Fibroblast of lung (primary cell): ENCODE data around the gene SHISA8.

Source experiments
- EZH2 ChIP-seq: IDR thresholded peaks from 2 replicates; pipeline ENCODE4 v1.5.1; 2012; ENCODE audit warnings: low read length, control low read depth, mild to moderate bottlenecking; ENCODE audit errors: missing control alignments
- TF ChIP-seq, protein P1 (sequence below), 2 donors: IDR thresholded peaks in 1 of 2; conservative IDR thresholded peaks in 1 of 2; 1 replicate in 1 of 2; 2 replicates in 1 of 2; pipeline ENCODE4 v1.5.1; 2011 to 2012; ENCODE audit warnings: low read length in 2 of 2, control low read depth in 1 of 2, inconsistent platforms in 1 of 2, low read depth in 1 of 2, mild to moderate bottlenecking in 1 of 2

DNA sequence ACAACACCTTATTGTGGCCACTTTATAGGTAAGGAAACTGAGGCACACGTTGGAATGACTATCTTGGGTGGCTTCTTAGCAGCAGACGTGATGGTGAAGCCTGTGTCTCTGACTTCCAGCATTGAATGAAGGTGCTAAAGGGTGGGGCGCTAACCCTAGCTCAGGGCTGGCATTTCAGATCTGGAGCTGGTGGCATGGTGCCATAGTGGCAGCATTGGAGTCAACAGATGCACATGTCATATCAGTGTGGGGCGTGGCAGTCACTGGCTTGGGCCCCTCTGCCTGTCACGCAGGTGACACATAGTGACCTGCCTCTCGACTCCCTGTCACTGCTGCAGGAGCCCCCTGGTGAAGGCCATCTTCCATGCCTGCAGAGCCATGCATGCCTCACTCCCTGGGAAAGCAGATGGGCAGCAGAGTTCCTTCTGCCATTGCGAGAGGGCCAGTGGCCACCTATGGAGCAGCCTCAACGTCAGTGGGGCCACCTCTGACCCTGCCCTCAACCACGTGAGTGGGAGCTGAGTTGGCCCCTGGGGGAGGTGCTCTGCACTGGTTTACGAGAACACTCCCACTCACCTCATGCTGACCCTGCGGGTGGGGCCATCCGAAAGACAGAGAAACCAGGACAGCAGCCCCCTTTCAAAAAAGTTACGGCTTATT is 14.8 kb downstream of the SHISA8 start:
- TF ChIP-seq, protein P1, sequence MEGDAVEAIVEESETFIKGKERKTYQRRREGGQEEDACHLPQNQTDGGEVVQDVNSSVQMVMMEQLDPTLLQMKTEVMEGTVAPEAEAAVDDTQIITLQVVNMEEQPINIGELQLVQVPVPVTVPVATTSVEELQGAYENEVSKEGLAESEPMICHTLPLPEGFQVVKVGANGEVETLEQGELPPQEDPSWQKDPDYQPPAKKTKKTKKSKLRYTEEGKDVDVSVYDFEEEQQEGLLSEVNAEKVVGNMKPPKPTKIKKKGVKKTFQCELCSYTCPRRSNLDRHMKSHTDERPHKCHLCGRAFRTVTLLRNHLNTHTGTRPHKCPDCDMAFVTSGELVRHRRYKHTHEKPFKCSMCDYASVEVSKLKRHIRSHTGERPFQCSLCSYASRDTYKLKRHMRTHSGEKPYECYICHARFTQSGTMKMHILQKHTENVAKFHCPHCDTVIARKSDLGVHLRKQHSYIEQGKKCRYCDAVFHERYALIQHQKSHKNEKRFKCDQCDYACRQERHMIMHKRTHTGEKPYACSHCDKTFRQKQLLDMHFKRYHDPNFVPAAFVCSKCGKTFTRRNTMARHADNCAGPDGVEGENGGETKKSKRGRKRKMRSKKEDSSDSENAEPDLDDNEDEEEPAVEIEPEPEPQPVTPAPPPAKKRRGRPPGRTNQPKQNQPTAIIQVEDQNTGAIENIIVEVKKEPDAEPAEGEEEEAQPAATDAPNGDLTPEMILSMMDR (conservative IDR thresholded peaks at IDR 0.05 in 1 of 2, IDR thresholded peaks at IDR 0.05 in 1 of 2; ENCODE audit: low read depth in 1 of 2, low read length in 2 of 2): no peak
- TF ChIP-seq EZH2: no peak
